ENCODE measurements around the gene EAF1. TPM values are rescaled to one million over a fixed set of nuclear protein-coding genes. Genes with fewer than 3 reads are reported as not detected.
A peak's percentile ranks its signal among the peaks of the same experiment; 100 is the strongest.

EAF1 gene
- total RNA-seq, 2 donors from 2014 or later = 31.5 to 37.0 TPM

DNA sequence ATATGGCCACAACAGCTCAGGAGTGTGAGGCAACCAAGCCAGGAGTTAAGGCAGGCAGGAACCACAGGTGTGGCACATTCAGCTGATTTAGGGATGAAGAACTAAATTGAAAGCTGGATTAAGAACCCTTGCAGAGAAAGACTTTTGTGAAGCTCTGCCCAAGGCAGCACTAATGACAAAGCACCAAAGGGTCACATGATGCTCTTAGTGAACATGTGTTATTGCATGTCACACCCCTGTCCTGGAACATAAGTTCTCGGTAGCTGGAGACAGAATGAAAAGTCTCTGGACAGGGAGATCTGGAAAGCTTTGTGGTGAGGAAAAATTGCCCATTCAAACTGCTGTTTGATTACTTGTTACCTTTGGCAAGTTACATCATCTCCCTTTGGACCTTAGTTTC, 3.2 kb downstream of the EAF1 start:
- no peak for ATAC-seq (replicated peaks)
- Mint-ChIP-seq H3K4me1 (peaks cover 25% of the 10 kb centered on the region), H3K36me3 (ENCODE audit: low read depth) (peaks cover 96% of the 10 kb centered on the region), H3K9me3 (no peaks in the 10 kb centered on the region), H3K27ac (peak overlapping the region; percentile 78), H3K4me3 (no peak overlapping the region), H3K27me3 (no peaks in the 10 kb centered on the region)

DNA sequence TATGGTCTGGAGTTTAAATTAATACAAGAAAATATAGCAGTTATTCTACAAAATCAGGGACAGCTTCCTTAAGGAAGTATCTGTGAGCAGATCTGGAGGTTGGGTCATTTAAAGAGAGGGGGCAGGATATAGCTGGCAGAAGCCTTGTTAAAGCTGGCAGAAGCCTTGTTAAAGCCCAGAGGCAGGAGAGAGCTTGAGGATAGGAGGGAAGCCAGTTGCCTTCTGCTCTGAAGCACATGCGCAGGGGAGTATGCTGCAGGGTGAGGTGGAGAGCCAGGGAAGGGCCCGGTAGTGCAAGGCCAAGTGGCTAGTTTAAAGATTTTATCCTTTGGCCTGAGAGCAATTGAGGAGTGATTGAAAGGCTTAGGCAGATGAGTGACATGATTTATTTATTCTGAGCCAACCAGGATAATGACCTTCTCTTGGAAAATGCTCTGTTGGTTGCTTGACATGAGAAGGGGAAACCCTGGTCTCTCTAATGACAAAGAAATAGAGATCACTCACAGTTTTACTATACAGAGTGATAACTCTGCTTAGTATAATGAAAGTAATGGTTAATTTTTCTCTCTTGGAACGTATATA, 3.9 kb downstream of the EAF1 start:
- ATAC-seq (replicated peaks) = no peak
- Mint-ChIP-seq H3K36me3 (ENCODE audit: low read depth) (peaks cover 96% of the 10 kb centered on the region), H3K27ac (peak overlapping the region; percentile 78), H3K4me3 (peak overlapping the region; percentile 4), H3K27me3 (no peaks in the 10 kb centered on the region), H3K9me3 (no peaks in the 10 kb centered on the region), H3K4me1 (peaks cover 17% of the 10 kb centered on the region)

DNA sequence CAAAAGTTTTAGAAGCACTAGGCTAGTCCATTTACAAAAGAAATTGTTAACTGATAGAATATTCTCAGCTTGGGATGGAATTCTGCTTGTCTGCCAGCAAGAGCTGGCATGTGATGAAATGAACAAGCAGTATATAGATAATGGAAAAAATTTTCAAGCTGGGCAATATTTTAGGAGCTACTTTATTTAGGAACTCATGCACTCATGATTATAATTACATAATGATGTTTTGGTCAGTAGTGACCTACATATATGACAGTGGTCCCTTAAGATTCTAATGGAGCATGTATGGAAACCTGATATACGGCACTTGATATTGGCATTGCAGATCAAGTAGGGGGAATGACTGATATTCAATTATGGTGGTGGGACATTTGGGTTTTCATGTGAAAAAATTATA, 6.1 kb downstream of the EAF1 start:
- Mint-ChIP-seq H3K27me3 (no peaks in the 10 kb centered on the region), H3K9me3 (no peaks in the 10 kb centered on the region), H3K27ac (no peak overlapping the region), H3K4me1 (peaks cover 11% of the 10 kb centered on the region), H3K36me3 (ENCODE audit: low read depth) (peaks cover 96% of the 10 kb centered on the region), H3K4me3 (no peak overlapping the region)
- no peak for ATAC-seq (replicated peaks)

DNA sequence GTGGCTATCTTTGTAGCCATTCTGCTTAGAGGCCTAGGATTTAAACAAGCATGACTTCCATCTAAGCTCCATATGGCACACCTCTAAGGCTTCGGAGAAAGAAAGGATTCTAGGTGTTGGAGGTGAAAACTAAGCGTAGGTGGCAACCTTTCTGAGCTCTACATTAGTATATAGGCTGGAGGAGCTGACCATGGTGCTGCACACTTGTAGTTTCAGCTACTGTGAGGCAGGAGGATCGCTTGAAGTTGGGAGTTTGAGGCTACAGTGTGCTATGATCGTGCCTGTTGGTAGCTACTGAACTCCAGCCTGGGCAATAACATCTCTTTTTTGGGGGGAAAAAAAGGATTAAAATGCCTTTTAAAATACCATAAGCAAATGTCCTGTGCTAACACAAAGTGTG, 7.4 kb downstream of the EAF1 start:
- Mint-ChIP-seq H3K4me1 (peaks cover 7% of the 10 kb centered on the region), H3K4me3 (no peak overlapping the region), H3K27me3 (no peaks in the 10 kb centered on the region), H3K9me3 (no peaks in the 10 kb centered on the region), H3K36me3 (ENCODE audit: low read depth) (peaks cover 96% of the 10 kb centered on the region), H3K27ac (peak overlapping the region; percentile 28)
- no peak for ATAC-seq (replicated peaks)

DNA sequence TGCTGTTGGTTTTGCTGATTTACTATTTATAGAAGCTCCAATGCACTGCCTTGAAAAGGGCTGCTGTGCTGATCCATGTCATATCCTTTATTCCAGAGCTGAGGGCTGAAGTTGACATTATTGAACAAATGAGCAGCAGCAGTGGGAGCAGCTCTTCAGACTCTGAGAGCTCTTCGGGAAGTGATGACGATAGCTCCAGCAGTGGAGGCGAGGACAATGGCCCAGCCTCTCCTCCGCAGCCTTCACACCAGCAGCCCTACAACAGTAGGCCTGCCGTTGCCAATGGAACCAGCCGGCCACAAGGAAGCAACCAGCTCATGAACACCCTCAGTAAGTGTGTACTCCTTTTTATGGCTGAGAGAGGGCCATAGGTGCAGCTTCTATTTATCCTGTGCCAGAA, 8.8 kb downstream of the EAF1 start:
- Mint-ChIP-seq H3K27me3 (no peaks in the 10 kb centered on the region), H3K4me3 (no peak overlapping the region), H3K27ac (peak overlapping the region; percentile 44), H3K9me3 (no peaks in the 10 kb centered on the region), H3K36me3 (ENCODE audit: low read depth) (peaks cover 96% of the 10 kb centered on the region), H3K4me1 (peaks cover 10% of the 10 kb centered on the region)
- ATAC-seq (replicated peaks) = no peak

DNA sequence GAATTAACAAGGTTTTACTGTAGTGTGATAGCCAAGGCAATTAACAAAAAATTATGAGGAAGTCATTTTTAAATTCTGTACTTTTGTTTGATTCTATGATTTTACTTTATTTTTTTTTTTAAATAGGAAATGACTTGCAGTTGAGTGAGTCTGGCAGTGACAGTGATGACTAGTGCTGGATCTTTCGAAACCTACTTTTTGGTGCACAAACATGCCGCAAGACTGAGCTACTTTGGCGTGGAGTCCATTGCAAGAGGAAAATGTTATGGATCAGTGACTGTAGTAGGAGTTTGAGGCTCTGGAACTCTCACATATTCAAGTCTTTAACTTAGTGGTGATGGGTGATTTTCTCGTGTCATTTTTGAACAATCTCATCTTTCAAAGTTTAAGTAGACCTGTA, 11.6 kb downstream of the EAF1 start:
- no peaks in the 10 kb centered on the region for H3K9me3 Mint-ChIP-seq
- peaks cover 10% of the 10 kb centered on the region for H3K4me1 Mint-ChIP-seq
- ATAC-seq (replicated peaks) = no peak
- no peak overlapping the region for H3K4me3 Mint-ChIP-seq
- no peaks in the 10 kb centered on the region for H3K27me3 Mint-ChIP-seq
- peaks cover 100% of the 10 kb centered on the region for H3K36me3 Mint-ChIP-seq (ENCODE audit: low read depth)
- H3K27ac Mint-ChIP-seq = peak overlapping the region; percentile 63

DNA sequence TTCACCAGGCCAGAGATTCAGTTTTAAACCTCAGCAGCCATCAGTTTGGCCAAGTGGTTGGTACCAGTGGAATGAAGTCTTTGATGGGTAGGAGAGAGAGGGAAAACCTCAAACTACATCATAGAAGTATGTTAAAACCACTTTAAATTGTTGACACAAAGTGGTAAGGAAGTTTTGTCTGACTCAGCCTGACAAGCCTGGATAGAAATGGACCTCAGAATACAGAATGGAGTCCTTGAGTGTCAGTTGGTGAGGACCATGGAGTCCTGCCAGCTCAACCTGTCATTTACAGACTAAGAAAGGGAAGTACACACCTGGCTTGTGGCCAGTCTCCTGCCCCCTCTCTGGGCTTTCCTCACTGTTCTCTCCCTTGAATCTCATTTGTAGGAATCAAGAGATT, 12.1 kb downstream of the EAF1 start:
- peak; percentile 21 for ATAC-seq (replicated peaks)
- H3K36me3 Mint-ChIP-seq (ENCODE audit: low read depth) = peaks cover 95% of the 10 kb centered on the region
- peak overlapping the region; percentile 63 for H3K27ac Mint-ChIP-seq
- no peaks in the 10 kb centered on the region for H3K9me3 Mint-ChIP-seq
- no peaks in the 10 kb centered on the region for H3K27me3 Mint-ChIP-seq
- no peak overlapping the region for H3K4me3 Mint-ChIP-seq
- H3K4me1 Mint-ChIP-seq = peaks cover 10% of the 10 kb centered on the region

DNA sequence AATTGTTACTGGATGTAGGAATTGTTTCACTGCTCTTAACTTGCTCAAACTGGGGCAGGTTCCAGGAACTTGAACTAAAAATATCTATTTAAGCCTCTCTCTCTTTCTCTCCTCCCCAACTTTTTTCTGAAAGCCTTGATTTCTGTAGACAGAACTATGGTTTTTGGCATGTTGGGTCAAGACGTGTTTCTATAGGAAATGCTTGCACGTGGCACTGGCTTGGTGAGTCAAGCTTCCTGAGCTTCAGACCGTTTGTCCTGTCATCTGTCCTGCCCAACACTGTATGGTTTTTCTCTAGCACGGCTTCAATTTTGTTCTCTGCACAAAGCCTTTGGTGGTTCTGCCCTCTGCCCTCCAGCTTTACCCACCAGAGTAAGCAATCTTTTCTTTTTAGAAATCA, 13.5 kb downstream of the EAF1 start:
- H3K9me3 Mint-ChIP-seq = no peaks in the 10 kb centered on the region
- H3K4me3 Mint-ChIP-seq = no peak overlapping the region
- H3K27ac Mint-ChIP-seq = peak overlapping the region; percentile 70
- no peaks in the 10 kb centered on the region for H3K27me3 Mint-ChIP-seq
- ATAC-seq (replicated peaks) = peak; percentile 24
- H3K36me3 Mint-ChIP-seq (ENCODE audit: low read depth) = peaks cover 92% of the 10 kb centered on the region
- H3K4me1 Mint-ChIP-seq = peaks cover 10% of the 10 kb centered on the region

DNA sequence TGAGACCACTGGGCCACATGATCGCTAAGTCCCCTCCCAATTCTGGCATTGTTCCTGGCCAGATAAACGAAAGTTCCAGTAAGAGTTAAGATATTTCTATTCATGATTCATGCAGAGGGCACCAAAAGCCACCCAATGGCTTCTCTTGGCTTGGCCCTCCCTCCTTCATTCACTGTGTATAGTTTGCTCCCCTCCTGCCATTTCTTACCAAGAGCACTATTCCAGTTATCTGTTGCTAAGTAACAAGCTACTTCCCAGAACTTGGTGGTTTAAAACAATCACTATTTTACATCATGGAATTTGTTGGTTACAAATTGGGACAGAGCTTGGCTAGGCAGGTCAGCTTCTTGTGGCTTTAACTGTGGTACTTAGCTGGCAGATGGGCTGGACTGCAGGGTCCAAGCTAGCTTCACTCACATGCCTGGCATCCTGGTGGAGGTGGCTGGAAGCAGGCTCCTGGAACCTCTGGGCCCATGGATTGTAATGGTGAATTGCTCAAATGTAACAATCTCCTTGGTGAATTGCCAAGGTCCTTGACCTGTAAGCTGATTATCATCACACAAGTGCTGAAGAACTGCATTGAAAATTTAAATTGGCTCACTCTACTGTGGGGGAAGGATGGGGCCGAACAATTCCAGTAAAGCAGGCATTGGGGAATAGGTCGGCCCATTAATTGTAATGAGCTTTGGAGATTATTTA, 16.6 kb downstream of the EAF1 start:
- Mint-ChIP-seq H3K27ac (peak overlapping the region; percentile 4), H3K36me3 (ENCODE audit: low read depth) (peaks cover 61% of the 10 kb centered on the region), H3K27me3 (no peaks in the 10 kb centered on the region), H3K4me1 (peaks cover 10% of the 10 kb centered on the region), H3K4me3 (no peak overlapping the region), H3K9me3 (no peaks in the 10 kb centered on the region)
- ATAC-seq (replicated peaks) = no peak

DNA sequence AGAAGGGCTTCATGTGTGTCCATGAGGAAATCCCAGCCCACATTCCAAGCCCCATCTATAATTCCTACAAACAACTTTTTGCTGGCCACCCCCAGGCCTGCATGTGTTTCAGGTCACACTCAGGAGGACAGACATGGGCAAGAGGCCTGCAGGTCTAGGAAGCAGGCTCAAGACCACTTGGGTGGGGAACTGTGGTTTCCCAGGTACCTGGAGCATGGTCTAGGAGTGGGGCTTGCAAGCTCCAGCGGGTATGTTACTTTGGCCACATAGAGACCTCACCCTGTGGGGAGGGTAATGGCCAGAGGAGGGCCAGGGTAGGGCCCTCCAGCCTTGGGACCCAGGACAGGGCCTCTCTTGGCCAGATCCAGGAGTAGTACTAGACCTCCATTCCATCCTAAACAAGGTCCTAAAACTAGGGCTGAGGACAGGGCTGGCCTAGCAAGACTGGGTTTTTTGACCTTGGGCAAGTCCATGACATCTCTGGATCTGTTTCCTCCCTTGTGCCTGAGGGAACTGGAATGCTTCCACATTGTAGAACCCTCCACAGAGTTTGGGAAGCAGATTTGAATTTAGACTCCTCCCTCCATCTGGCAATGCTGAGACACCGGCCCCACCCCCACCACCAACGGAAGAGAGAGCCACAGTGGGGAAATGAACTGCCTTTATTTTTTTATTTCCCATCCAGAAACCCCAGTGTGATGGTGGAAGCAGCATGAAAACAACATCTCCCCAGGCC, 22.3 kb downstream of the EAF1 start:
- H3K27me3 Mint-ChIP-seq = no peaks in the 10 kb centered on the region
- H3K27ac Mint-ChIP-seq = peak overlapping the region; percentile 21
- ATAC-seq (replicated peaks) = no peak
- H3K4me1 Mint-ChIP-seq = no peaks in the 10 kb centered on the region
- H3K9me3 Mint-ChIP-seq = no peaks in the 10 kb centered on the region
- peaks cover 11% of the 10 kb centered on the region for H3K36me3 Mint-ChIP-seq (ENCODE audit: low read depth)
- no peak overlapping the region for H3K4me3 Mint-ChIP-seq

DNA sequence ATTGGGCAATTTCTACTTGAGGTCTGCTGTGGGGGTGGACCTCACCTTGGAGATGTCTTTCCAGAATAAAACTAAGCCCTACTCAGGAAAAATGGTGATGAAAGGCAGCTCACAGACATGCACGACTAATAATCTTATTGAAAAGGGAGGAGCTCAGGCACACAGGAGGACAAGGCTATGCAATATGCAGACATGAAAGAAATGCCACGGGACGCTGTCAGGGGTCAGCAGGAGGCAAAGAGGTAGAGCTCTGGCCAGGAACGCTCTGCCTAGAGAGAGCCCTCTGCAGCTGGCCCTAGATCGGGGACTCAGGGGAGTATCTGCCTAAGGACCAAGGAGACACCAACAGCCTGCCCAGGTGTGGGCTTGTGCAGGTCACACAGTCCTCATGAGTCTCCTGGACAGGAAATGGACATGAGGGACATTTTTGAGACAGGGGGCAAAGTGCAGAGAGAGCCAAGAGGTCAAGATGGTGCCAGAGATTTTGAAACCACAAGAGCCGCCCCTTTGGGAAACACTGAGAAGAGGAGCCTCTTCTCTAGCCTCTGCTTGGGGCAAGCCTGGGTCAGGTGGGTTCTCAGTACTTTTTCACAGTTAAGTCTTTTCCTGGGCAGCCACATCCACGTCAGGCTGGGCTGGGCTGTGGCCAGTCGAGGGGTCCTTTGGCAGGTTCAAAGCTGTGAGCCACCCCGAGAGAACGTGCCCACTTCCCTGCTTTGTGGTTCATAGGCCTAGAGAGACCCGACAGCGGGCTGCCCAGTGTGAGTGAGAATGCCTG, 23.2 kb downstream of the EAF1 start:
- Mint-ChIP-seq H3K36me3 (ENCODE audit: low read depth) (peaks cover under 1% of the 10 kb centered on the region), H3K4me1 (no peaks in the 10 kb centered on the region), H3K27me3 (no peaks in the 10 kb centered on the region), H3K9me3 (no peaks in the 10 kb centered on the region), H3K27ac (no peak overlapping the region), H3K4me3 (no peak overlapping the region)
- no peak for ATAC-seq (replicated peaks)

DNA sequence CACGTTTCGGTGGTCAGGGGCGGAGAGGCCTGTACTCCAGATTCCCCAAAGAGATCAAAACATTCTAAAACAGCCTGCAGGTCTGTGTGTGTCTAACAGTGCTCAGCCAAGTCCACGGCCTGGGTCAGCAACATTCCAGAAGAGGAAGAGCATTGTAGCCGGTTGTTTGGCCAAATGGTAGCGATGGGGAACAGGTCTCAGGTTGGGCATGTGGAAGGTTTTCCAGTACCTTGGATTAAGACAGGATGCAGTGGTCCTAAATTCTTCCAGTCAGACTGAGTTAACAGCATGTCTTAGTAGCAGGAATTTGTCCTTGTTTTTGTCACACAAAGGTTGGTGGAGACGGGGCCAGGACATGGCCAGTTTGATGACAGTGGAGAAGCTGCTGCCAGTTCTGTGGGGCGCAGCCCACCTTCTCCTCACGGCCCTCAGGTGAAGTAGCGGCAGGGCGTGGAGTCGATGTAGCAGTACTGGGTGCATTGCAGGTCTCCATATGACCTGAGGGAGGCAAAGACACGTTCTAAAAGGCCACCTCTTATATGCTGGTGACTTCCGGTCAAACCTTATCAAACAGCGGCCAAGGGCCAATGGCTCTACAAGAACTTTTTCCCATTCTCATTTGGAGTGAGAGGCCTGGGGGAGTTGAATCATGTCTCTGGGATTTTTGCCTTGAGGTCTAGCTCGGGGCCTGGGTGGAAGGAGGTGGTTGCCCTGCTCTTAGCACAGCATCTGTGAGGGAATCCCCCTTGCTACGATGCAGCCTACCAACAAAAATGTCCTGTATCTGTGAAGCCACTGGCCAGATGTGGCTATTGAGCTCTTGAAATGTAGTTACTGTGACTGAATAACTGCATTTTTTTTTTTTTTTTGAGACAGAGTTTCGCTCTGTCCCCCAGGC, 24.1 kb downstream of the EAF1 start:
- Mint-ChIP-seq H3K4me1 (no peaks in the 10 kb centered on the region), H3K36me3 (ENCODE audit: low read depth) (no peaks in the 10 kb centered on the region), H3K4me3 (no peak overlapping the region), H3K9me3 (no peaks in the 10 kb centered on the region), H3K27me3 (no peaks in the 10 kb centered on the region), H3K27ac (no peak overlapping the region)
- no peak for ATAC-seq (replicated peaks)

DNA sequence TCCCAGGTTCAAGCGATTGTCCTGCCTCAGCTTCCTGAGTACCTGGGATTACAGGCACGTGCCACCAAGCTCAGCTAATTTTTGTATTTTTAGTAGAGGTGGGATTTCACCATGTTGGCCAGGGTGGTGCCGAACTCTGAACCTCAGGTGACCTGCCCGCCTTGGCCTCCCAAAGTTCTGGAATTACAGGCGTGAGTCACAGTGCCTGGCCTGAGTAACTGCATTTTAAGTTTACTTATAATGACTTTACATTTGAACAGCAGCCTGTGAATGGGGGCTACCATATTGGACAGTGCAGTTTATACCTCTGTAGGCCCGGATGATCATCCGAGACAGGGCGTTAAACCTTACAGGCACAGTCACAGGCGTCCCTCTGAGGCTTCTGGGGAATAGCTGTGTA, 24.8 kb downstream of the EAF1 start:
- Mint-ChIP-seq H3K9me3 (no peaks in the 10 kb centered on the region), H3K4me1 (no peaks in the 10 kb centered on the region), H3K27ac (no peak overlapping the region), H3K36me3 (ENCODE audit: low read depth) (no peaks in the 10 kb centered on the region), H3K4me3 (no peak overlapping the region), H3K27me3 (no peaks in the 10 kb centered on the region)
- no peak for ATAC-seq (replicated peaks)

DNA sequence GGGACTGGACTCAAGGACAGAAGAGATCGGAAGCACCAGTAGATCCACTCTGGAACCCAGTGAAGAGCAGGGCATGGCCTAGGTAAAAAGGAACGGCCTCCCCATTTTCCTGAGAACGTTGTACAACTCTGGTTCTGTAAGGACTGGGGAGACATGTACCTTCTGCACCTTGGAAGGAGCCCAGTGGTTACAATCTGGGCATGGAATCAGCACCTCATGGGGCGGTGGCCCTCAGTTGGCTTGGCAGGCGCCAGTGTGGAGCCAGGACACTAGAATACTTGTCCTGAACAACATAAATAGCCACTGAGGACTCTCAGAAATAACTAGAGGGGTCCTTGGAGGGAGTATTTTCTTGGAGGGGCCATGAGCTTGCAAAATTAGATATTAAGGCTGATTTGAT, 25.6 kb downstream of the EAF1 start:
- ATAC-seq (replicated peaks) = no peak

More for the DNA sequence above, 25.6 kb downstream of the EAF1 start:
- Mint-ChIP-seq H3K27me3 (no peaks in the 10 kb centered on the region), H3K4me3 (no peak overlapping the region), H3K9me3 (no peaks in the 10 kb centered on the region), H3K27ac (peak overlapping the region; percentile 19), H3K4me1 (no peaks in the 10 kb centered on the region), H3K36me3 (ENCODE audit: low read depth) (no peaks in the 10 kb centered on the region)

Data from activated T-helper 17 cell treated with anti-CD3 and anti-CD28 coated beads, Interleukin-2, amount 50 U/mL, for 72 hours (primary cell).